ENCODE data around the gene FLT4.

- no peak for TF ChIP-seq CTCF (IDR thresholded peaks at IDR 0.05; ENCODE audit: low read length)
- no peak for TF ChIP-seq EZH2 (IDR thresholded peaks at IDR 0.05; ENCODE audit: borderline replicate concordance, low read length)
Observed at GRCh38 chr5:180603076-180603594, 46.3 kb downstream of the FLT4 start.
